ENCODE results near the gene CYBB. TPM values are rescaled to one million over a fixed set of nuclear protein-coding genes. Genes with fewer than 3 reads are reported as not detected.

The CYBB gene
- total and polyA plus RNA-seq, 3 donors from 2014 or later: 1.3 to 15.7 (median 4.2) TPM

DNA sequence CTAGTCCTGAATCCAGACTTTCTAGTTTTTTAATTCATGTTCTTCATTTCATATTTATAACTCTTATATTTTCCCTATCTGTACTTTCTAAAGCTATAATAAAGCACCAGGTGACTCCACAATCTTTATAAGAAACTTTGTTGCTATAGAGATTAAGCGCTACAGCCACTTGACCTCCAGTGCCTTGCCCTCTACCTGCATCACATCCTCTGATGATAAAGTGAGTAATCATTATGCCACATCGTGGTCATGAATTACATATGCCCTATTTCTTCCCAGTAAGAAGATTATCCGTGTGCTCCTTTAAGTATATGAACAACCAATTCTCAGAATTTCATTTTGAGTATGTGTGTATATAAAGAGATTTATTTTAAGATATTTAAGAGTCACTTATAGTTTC is 74.3 kb downstream of the CYBB start:
- DNase-seq: no peak
- no peak overlapping the region for H3K4me3 ChIP-seq
- TF ChIP-seq POLR2A (IDR thresholded peaks at IDR 0.05): no peak
- TF ChIP-seq, protein P1, sequence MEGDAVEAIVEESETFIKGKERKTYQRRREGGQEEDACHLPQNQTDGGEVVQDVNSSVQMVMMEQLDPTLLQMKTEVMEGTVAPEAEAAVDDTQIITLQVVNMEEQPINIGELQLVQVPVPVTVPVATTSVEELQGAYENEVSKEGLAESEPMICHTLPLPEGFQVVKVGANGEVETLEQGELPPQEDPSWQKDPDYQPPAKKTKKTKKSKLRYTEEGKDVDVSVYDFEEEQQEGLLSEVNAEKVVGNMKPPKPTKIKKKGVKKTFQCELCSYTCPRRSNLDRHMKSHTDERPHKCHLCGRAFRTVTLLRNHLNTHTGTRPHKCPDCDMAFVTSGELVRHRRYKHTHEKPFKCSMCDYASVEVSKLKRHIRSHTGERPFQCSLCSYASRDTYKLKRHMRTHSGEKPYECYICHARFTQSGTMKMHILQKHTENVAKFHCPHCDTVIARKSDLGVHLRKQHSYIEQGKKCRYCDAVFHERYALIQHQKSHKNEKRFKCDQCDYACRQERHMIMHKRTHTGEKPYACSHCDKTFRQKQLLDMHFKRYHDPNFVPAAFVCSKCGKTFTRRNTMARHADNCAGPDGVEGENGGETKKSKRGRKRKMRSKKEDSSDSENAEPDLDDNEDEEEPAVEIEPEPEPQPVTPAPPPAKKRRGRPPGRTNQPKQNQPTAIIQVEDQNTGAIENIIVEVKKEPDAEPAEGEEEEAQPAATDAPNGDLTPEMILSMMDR (IDR thresholded peaks at IDR 0.05): no peak
- intact Hi-C loops (cut with DNase I; ENCODE audit: low total_unique reads): no loop called here
- no peak overlapping the region for H3K27ac ChIP-seq
- H3K4me1 ChIP-seq: no peaks in the 10 kb centered on the region
- no peaks in the 10 kb centered on the region for H3K9me3 ChIP-seq
- WGBS, 2 donors: 73 to 89% methylated on average over 2 to 3 of the region's 3 CpGs
- no peaks in the 10 kb centered on the region for H3K36me3 ChIP-seq (ENCODE audit: low read depth, missing control alignments)
- H3K27me3 ChIP-seq: no peaks in the 10 kb centered on the region

DNA sequence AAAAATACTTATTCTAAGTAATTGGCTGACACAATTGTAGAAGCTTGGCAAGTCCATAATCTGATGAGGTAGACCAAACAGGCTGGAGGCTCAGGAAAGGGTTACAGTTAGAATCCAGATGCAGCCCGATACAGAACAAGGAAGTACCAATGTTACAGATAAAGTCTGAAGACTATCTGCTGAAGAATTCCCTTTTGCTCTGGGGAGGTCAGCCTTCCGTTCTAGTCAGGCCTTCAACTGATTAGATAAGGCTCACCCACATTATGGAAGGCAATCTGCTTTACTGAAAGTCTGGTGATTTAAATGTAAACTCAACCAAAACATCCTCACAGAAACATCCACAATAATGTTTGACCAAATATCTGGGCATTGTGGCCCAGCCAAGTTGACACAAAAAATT is 74.9 kb downstream of the CYBB start:
- intact Hi-C loops (cut with DNase I; ENCODE audit: low total_unique reads): no loop called here
- Histone ChIP-seq H3K36me3 (ENCODE audit: low read depth, missing control alignments) (no peaks in the 10 kb centered on the region), H3K4me1 (no peaks in the 10 kb centered on the region), H3K4me3 (no peak overlapping the region), H3K27me3 (no peaks in the 10 kb centered on the region), H3K9me3 (no peaks in the 10 kb centered on the region), H3K27ac (no peak overlapping the region)
- 37 to 38% methylated on average over 2 of the region's 2 CpGs for WGBS, 2 donors
- TF ChIP-seq, protein P1 (IDR thresholded peaks at IDR 0.05): no peak
- no peak for TF ChIP-seq POLR2A (IDR thresholded peaks at IDR 0.05)
- no peak for DNase-seq

DNA sequence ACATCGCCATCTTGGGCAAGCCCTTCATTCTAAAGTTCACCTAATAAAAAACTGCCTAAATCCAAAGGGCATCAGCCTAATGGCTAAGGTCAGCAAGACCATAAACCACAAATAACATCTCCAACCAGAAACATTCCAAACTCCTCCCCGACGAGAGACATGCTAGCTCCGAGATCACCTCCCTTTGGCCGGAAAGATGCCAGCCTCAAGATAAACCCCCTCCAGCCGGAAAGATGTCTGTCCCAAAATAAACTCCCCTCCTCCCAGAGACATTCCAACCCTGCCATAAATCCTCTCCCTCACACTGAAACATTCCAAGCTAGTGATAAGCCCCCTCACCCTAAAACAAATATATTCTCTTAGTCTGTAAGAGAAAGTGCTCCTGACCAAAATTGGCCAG is 80.9 kb downstream of the CYBB start:
- H3K4me1 ChIP-seq: no peaks in the 10 kb centered on the region

DNA sequence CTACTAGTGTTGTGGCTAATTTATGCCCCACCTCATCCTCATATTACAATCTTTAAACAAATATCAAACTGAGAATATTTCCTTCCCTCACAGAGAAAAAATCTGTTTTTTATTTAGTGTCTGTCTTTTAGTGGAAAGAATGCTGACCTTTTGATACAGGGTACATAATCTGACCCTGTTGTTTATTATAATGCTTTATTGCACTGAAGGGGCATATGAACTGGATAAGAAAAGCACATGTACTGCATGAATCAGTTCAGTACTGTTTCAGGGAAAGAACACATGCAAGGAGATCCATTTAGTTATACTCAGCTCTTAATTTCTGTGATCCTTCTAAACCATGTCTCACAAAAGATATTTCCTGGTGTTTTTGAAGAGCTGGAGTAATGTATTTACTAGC is 83.0 kb downstream of the CYBB start:
- Histone ChIP-seq H3K36me3 (ENCODE audit: low read depth, missing control alignments) (no peaks in the 10 kb centered on the region), H3K4me3 (no peak overlapping the region), H3K4me1 (no peaks in the 10 kb centered on the region), H3K9me3 (no peaks in the 10 kb centered on the region), H3K27me3 (no peaks in the 10 kb centered on the region), H3K27ac (no peak overlapping the region)
- intact Hi-C loops (cut with DNase I; ENCODE audit: low total_unique reads): no loop called here
- DNase-seq: no peak
- TF ChIP-seq POLR2A (IDR thresholded peaks at IDR 0.05): no peak
- TF ChIP-seq, protein P1 (IDR thresholded peaks at IDR 0.05): no peak

More for the DNA sequence above, 80.9 kb downstream of the CYBB start:
- H3K27me3 ChIP-seq: no peaks in the 10 kb centered on the region
- H3K27ac ChIP-seq: no peak overlapping the region
- WGBS, 2 donors: 40 to 54% methylated on average over 6 of the region's 6 CpGs
- no peak for DNase-seq
- no peak overlapping the region for H3K4me3 ChIP-seq
- no peaks in the 10 kb centered on the region for H3K9me3 ChIP-seq
- intact Hi-C loops (cut with DNase I; ENCODE audit: low total_unique reads): no loop called here
- no peaks in the 10 kb centered on the region for H3K36me3 ChIP-seq (ENCODE audit: low read depth, missing control alignments)
- TF ChIP-seq, protein P1 (IDR thresholded peaks at IDR 0.05): no peak
- no peak for TF ChIP-seq POLR2A (IDR thresholded peaks at IDR 0.05)

Other genes with a start within 250 kb of the CYBB start
- gene LANCL3, start 208.4 kb upstream of the CYBB start, total RNA-seq: 1 to 10 TPM; 1.0 to 1.1 TPM
- gene LANCL3, start 208.4 kb upstream of the CYBB start, polyA plus RNA-seq (ENCODE audit: insufficient read depth, low read depth, low replicate concordance): 0.67 TPM
- gene XK, start 94.3 kb upstream of the CYBB start, total RNA-seq: 1 to 10 TPM; 3.3 to 4.3 TPM
- 2.6 TPM for gene XK, start 94.3 kb upstream of the CYBB start, polyA plus RNA-seq (ENCODE audit: insufficient read depth, low read depth, low replicate concordance)
- 10 to 100 TPM; 11.1 to 11.7 TPM for gene DYNLT3, start 67.5 kb downstream of the CYBB start, total RNA-seq
- gene DYNLT3, start 67.5 kb downstream of the CYBB start, polyA plus RNA-seq (ENCODE audit: insufficient read depth, low read depth, low replicate concordance): 20.1 TPM
- gene SYTL5, start 226.5 kb downstream of the CYBB start, total RNA-seq: 1 to 10 TPM; 1.1 to 1.7 TPM
- gene SYTL5, start 226.5 kb downstream of the CYBB start, polyA plus RNA-seq (ENCODE audit: insufficient read depth, low read depth, low replicate concordance): 1.0 TPM

Data from testis (tissue), 3 donors.